Right lobe of liver (tissue), 6 donors: ENCODE measurements around the gene ZNF649. TPM values are rescaled to one million over a fixed set of nuclear protein-coding genes. Genes with fewer than 3 reads are reported as not detected.

Experiments used
- ATAC-seq, 4 donors: fragments of 200-7000 bp; cut with Tn5 transposase; one replicate each; pipeline ENCODE4 v1.9.1; 2020; ENCODE audit warnings: mild to moderate bottlenecking in 4 of 4, moderate library complexity in 4 of 4
- DNase-seq, 3 donors: peaks; one replicate each; pipeline ENCODE4 v3.0.0-alpha.2; 2020
- H3K27ac ChIP-seq, 3 donors: fragments of 200-600 bp; one replicate each; pipeline ENCODE4 v1.8.0; 2022
- H3K27me3 ChIP-seq, 2 donors: fragments of 200-600 bp; one replicate each; pipeline ENCODE4 v1.8.0; 2022
- H3K36me3 ChIP-seq, 4 donors: fragments of 200-600 bp; sonication (generic) in 1 of 4; one replicate each; pipeline versions ENCODE4 v1.5.1 to v1.8.0; 2017 to 2022; ENCODE audit warnings: control low read depth in 1 of 4
- H3K4me1 ChIP-seq, 4 donors: fragments of 200-600 bp; sonication (generic) in 1 of 4; one replicate each; pipeline versions ENCODE4 v1.5.1 to v1.8.0; 2017 to 2022; ENCODE audit warnings: control low read depth in 1 of 4
- H3K4me3 ChIP-seq, 3 donors: fragments of 200-600 bp; one replicate each; pipeline ENCODE4 v1.8.0; 2022
- H3K9me3 ChIP-seq, 4 donors: fragments of 200-600 bp; sonication (generic) in 1 of 4; one replicate each; pipeline versions ENCODE4 v1.5.1 to v1.8.0; 2017 to 2022; ENCODE audit warnings: control low read depth in 1 of 4
- POLR2A ChIP-seq: fragments of 450-650 bp; IDR thresholded peaks from one replicate; pipeline ENCODE4 v1.6.1; 2017; ENCODE audit warnings: antibody characterized with exemption, mild to moderate bottlenecking
- WGBS: methylation state at CpG from one replicate; pipeline ENCODE4 v1.1.6; 2018; ENCODE audit warnings: low coverage, low lambda C conversion rate; ENCODE audit not compliant: insufficient coverage; ENCODE audit errors: missing lambda C conversion rate; 5-methylcytosine and 5-hydroxymethylcytosine counted together
- intact Hi-C, 2 donors: fragments of 100-400 bp; cut with DNase I; formaldehyde crosslinking; loops; one replicate each; pipeline versions ENCODE4 v1.11.2 to v1.14.1; 2022
- total RNA-seq, 6 experiments: library from RNA; depleted of rRNA in 2 of 6; stranded (reverse); fragments of >200 nt in 2 of 6; fragmentation: NEBNext Ultra II Directional in 3 of 6; extraction: Animal tissue kit (Norgen Biotek cat#: 25700) in 3 of 6; gene quantifications; one replicate each; pipeline versions ENCODE4 v1.1.0 to v1.2.4, GENCODE V29; 2016 to 2023
- TF ChIP-seq, protein P1 (sequence below), 4 donors: fragments of 200-600 bp in 3 of 4; fragments of 450-650 bp in 1 of 4; IDR thresholded peaks; one replicate each; pipeline versions ENCODE4 v1.5.1 to v1.8.0; 2016 to 2022; ENCODE audit warnings: antibody characterized with exemption in 4 of 4, mild to moderate bottlenecking in 2 of 4
- donor health status: DM: no; HTN: yes; CAD: no.
- donor health status: DM: no; HTN: no; CAD: no.
- donor health status: DM: no; HTN: no; CAD: no.
- donor health status: DM: no; HTN: yes; CAD: no.
- donor health status: DM: no; HTN: yes; CAD: no.

ZNF649 gene
- total RNA-seq, 6 experiments from 2014 or later, result 2.0 to 5.4 (median 2.4) TPM

DNA sequence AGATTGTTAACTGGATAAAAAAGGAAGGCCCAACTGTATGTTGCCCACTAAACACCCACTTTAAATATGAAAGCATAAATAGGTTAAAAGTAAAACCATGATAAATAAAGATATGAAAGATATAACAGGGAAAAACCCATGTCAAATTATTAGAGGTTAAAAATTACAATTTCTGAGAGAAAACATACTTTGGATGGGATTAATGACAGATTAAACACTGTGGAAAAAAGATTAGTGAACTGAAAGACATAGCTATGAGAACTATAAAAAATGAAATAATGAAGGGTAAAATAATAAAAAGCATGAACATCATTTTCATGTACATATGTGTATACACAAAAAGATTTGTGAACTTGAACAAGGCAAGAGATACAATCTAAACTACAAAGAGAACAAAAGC lies 14.9 kb downstream of the ZNF649 start:
- Histone ChIP-seq H3K4me3 (no peak overlapping the region), H3K36me3 (peaks cover 0 to 37% (median 22%) of the 10 kb centered on the region in 4 donors), H3K27me3 (no peaks in the 10 kb centered on the region), H3K9me3 (peaks cover 0 to 58% (median 25%) of the 10 kb centered on the region in 4 donors), H3K27ac (no peak overlapping the region), H3K4me1 (no peaks in the 10 kb centered on the region)
- ATAC-seq (no peak), DNase-seq (no peak)
- TF ChIP-seq, protein P1, sequence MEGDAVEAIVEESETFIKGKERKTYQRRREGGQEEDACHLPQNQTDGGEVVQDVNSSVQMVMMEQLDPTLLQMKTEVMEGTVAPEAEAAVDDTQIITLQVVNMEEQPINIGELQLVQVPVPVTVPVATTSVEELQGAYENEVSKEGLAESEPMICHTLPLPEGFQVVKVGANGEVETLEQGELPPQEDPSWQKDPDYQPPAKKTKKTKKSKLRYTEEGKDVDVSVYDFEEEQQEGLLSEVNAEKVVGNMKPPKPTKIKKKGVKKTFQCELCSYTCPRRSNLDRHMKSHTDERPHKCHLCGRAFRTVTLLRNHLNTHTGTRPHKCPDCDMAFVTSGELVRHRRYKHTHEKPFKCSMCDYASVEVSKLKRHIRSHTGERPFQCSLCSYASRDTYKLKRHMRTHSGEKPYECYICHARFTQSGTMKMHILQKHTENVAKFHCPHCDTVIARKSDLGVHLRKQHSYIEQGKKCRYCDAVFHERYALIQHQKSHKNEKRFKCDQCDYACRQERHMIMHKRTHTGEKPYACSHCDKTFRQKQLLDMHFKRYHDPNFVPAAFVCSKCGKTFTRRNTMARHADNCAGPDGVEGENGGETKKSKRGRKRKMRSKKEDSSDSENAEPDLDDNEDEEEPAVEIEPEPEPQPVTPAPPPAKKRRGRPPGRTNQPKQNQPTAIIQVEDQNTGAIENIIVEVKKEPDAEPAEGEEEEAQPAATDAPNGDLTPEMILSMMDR (IDR thresholded peaks at IDR 0.05), result no peak
- no peak for TF ChIP-seq POLR2A
- intact Hi-C loops, result no loop called here

DNA sequence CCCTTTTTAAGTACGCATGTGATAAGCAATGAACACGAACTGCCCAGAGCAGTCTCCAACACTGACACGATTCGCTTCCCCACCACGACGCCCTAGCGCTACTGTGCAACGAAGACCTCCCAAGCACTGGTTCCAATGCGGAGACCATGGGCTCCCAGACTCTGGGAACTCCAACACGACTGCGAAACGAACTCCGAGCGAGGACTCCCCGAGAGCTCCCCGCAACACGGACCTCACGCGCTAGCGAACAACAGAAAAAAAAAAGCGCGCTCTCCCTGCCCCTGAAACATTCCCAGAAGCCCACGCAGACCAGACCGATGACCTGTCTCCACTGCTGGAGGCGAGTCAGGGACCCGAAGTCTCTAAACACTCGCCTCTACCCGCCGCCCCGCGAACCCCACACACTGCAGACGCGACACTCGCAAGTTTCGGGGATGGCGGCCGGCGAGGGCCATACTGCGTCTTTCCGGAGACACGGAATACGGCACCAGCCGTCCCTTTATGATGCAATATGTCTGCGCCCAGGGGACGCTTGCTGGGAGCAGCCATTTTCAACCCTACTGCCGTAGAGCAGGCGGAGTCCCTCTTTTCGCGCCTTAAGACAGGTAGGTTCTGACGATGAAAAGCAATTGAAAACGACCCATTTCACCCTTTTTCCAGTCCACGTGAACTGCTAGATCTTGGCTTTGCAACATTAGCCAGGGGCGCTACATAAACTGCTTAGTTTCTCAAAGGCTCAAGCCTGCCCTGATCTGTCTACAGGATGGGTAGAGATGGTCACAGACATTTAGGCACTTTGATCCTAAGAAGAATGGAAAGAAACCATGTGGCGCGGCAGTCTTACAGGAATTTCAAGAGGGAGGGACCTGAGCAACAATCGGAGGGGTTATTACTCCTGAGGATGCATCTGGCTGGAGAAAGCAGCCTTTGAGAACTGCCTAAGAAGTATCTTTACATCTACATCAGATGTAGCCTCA lies 17.0 kb downstream of the ZNF649 start, which contains the start of gene ZNF577:
Gene ZNF577, minus strand, starts transcription at position 430 of the 977 bp plus-strand sequence. CDS start 7,569 bp downstream, outside the sequence.
- no peaks in the 10 kb centered on the region for H3K4me1 ChIP-seq
- H3K4me3 ChIP-seq, result peak within 1 kb of the TSS; percentile 28 to 80 (median 63)
- ATAC-seq (peak; percentile 96 to 99 (median 99)), DNase-seq (peak; percentile 84 to 96 (median 93))
- H3K27ac ChIP-seq, result peak within 1 kb of the TSS; percentile 19 to 61 (median 56)
- intact Hi-C loops, result no loop called here
- 10% methylated on average over 44 of the region's 56 CpGs for WGBS
- peaks cover 0 to 48% (median 20%) of the 10 kb centered on the region in 4 donors for H3K9me3 ChIP-seq
- TF ChIP-seq, protein P1 (IDR thresholded peaks at IDR 0.05), result peak in 1 of 4 donors; percentile 4
- no peak for TF ChIP-seq POLR2A
- H3K36me3 ChIP-seq, result peaks cover 0 to 24% (median 12%) of the 10 kb centered on the region in 4 donors
- H3K27me3 ChIP-seq, result no peaks in the 10 kb centered on the region

DNA sequence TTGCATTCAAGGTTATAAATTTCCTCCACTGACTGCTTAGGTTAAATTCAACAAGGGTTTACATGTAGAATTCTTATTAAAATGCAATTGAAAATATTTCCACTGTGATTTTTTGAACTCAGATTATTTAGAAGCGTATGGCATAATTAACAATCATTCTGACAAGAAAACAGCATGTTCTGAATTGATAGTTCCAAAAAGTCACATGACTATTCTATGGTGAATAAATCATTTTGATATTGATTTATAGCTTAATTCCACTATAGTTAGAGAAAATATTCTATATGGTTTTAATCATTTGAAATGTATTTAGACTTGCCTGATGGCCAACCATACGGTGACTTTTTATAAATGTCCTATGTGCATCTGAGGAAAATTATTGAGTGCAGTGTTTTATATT lies 20.1 kb downstream of the ZNF649 start:
- intact Hi-C loops, result no loop called here
- 94% methylated on average over 2 of the region's 2 CpGs for WGBS

DNA sequence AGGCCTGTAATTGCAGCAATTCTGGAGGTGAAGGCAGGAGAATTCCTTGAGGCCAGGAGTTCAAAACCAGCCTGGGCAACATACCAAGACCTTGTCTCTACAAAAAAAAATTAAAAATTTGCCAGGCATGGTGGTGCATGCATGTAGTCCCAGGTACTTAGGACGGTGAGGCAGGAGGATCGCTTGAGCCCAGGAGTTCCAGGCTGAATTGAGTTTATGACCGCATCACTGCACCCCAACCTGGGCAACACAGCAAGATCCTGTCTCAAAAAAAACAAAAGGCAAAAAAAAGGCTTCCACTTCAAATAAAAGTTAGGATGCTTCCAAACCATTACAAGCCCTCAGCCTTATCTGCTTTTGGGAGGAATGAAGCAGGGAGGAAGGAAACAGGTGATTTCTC lies 22.3 kb downstream of the ZNF649 start:
- Histone ChIP-seq H3K4me1 (no peaks in the 10 kb centered on the region), H3K36me3 (peaks cover 0 to 23% (median 1%) of the 10 kb centered on the region in 4 donors), H3K27ac (no peak overlapping the region), H3K4me3 (no peak overlapping the region), H3K9me3 (peaks cover 0 to 20% (median 2%) of the 10 kb centered on the region in 4 donors), H3K27me3 (no peaks in the 10 kb centered on the region)
- DNase-seq, result no peak
- ATAC-seq, result no peak
- WGBS, result 100% methylated on average over 2 of the region's 3 CpGs
- no peak for TF ChIP-seq POLR2A
- TF ChIP-seq, protein P1 (IDR thresholded peaks at IDR 0.05), result no peak
- intact Hi-C loops, result no loop called here

More for the DNA sequence above, 20.1 kb downstream of the ZNF649 start:
- Histone ChIP-seq H3K9me3 (peaks cover 0 to 18% (median 3%) of the 10 kb centered on the region in 4 donors), H3K27me3 (no peaks in the 10 kb centered on the region), H3K36me3 (peaks cover 0 to 7% (median 0%) of the 10 kb centered on the region in 4 donors), H3K4me3 (no peak overlapping the region), H3K4me1 (no peaks in the 10 kb centered on the region), H3K27ac (no peak overlapping the region)
- DNase-seq, result no peak
- TF ChIP-seq, protein P1 (IDR thresholded peaks at IDR 0.05), result no peak
- TF ChIP-seq POLR2A, result no peak
- ATAC-seq, result no peak
